HL-60 (cell line): ENCODE measurements around the gene SPATA16.

Source experiments
- CTCF ChIP-seq: IDR thresholded peaks from one replicate; pipeline ENCODE4 v1.5.1; 2011; ENCODE audit warnings: low read length, control low read depth, inconsistent platforms; ENCODE audit not compliant: insufficient read depth
- REST ChIP-seq: IDR thresholded peaks from 2 replicates; pipeline ENCODE4 v1.6.1; 2012; ENCODE audit warnings: low read depth; ENCODE audit not compliant: insufficient replicate concordance

GRCh38 chr3:172846103-172846561 lies 294.9 kb downstream of the SPATA16 start:
- TF ChIP-seq CTCF = no peak
- TF ChIP-seq REST = no peak
